UCSD-AML1 (cell line): Measurements from ENCODE around the gene CBFA2T2.
"Not testable (repeated sequence)": the region's sequence is repeated elsewhere in the genome, so short reads cannot be mapped to it uniquely, and the experiment has no call there.

Source experiments
- DNase-seq: peaks from one replicate; lab custom pipeline; 2025; ENCODE audit not compliant: unreplicated experiment; lab: John Stamatoyannopoulos, UW

Gene CBFA2T2

GRCh38 chr20:33693741-33694638 lies 204.1 kb downstream of the CBFA2T2 start:
- DNase-seq: no peak

- no peak for DNase-seq
Measured at GRCh38 chr20:33694639-33695012, 204.7 kb downstream of the CBFA2T2 start.

- no peak for DNase-seq
Measured at GRCh38 chr20:33696448-33696847, 206.6 kb downstream of the CBFA2T2 start.

- DNase-seq: no peak
Measured at GRCh38 chr20:33697129-33697528, 207.2 kb downstream of the CBFA2T2 start.

GRCh38 chr20:33698966-33699365 lies 209.1 kb downstream of the CBFA2T2 start:
- DNase-seq: not testable (repeated sequence)
